ENCODE results near the gene TMEM17.

- TF ChIP-seq CTCF (IDR thresholded peaks at IDR 0.05) (no peak), POLR2A (IDR thresholded peaks at IDR 0.05) (no peak)
Measured at GRCh38 chr2:62478093-62478580, 27.9 kb downstream of the TMEM17 start.

Measured in esophagus squamous epithelium (tissue), 4 donors.